IMR-90 (cell line): ENCODE data around the gene MEX3A. TPM values are rescaled to one million over a fixed set of nuclear protein-coding genes. Genes with fewer than 3 reads are reported as not detected.

ENCODE experiments used
- MAZ ChIP-seq: IDR thresholded peaks from 2 replicates; pipeline ENCODE4 v1.6.1; 2012; ENCODE audit warnings: low read depth, mild to moderate bottlenecking, low read length, improper control_type of control experiment, moderate library complexity, borderline replicate concordance
- MXI1 ChIP-seq: IDR thresholded peaks from 2 replicates; pipeline ENCODE4 v1.6.1; 2012; ENCODE audit warnings: low read depth, mild to moderate bottlenecking, low read length, moderate library complexity, borderline replicate concordance
- RCOR1 ChIP-seq: IDR thresholded peaks from 2 replicates; pipeline ENCODE4 v1.6.1; 2012; ENCODE audit warnings: mild to moderate bottlenecking, low read length, improper control_type of control experiment; ENCODE audit not compliant: insufficient replicate concordance
- polyA plus RNA-seq, 3 experiments: library from polyadenylated mRNA; depleted of rRNA; stranded (reverse); fragments of >200 nt; gene quantifications; 2 replicates each; pipeline ENCODE4 v1.2.3, GENCODE V29; 2012; ENCODE audit warnings: low replicate concordance in 1 of 3
- total RNA-seq: library from RNA; depleted of rRNA; stranded (reverse); fragments of >200 nt; gene quantifications from 2 replicates; pipeline ENCODE4 v1.2.3, GENCODE V29; 2012

The MEX3A gene
- total and polyA plus RNA-seq, 2 of the 4 experiments (the other 2 are of a cell fraction) = 2.3 to 9.0 TPM

GRCh38 chr1:156114101-156114918 lies 32.0 kb upstream of the MEX3A start, which contains the start of gene LMNA (continued):
- TF ChIP-seq MAZ (peak; percentile 91), RCOR1 (peak; percentile 44), MXI1 (peak; percentile 77)
